CD4-positive, alpha-beta T cell treated with Interleukin-6 at 100 ng/mL for 8 hours (primary cell): ENCODE results near the gene RTP2.

ENCODE experiments used
- DNase-seq: peaks from one replicate; pipeline ENCODE4 v3.0.0-alpha.2; 2020; ENCODE audit warnings: mixed read lengths, low spot score

Gene RTP2

GRCh38 chr3:187738331-187739093, 36.2 kb upstream of the RTP2 start:
- DNase-seq: peak; percentile 66

GRCh38 chr3:187738071-187738330, 35.6 kb upstream of the RTP2 start:
- no peak for DNase-seq

- DNase-seq: peak; percentile 33
Observed at GRCh38 chr3:187737368-187738070, 35.2 kb upstream of the RTP2 start.

GRCh38 chr3:187737006-187737367, 34.6 kb upstream of the RTP2 start:
- DNase-seq: no peak

- no peak for DNase-seq
Observed at GRCh38 chr3:187736418-187736871, 34.1 kb upstream of the RTP2 start.

- DNase-seq: no peak
Observed at GRCh38 chr3:187735837-187736236, 33.5 kb upstream of the RTP2 start.

GRCh38 chr3:187735383-187735782, 33.0 kb upstream of the RTP2 start:
- no peak for DNase-seq

- no peak for DNase-seq
Observed at GRCh38 chr3:187734841-187735240, 32.5 kb upstream of the RTP2 start.

GRCh38 chr3:187733371-187733770, 31.0 kb upstream of the RTP2 start:
- DNase-seq: no peak

- no peak for DNase-seq
Observed at GRCh38 chr3:187729598-187729997, 27.2 kb upstream of the RTP2 start.

- no peak for DNase-seq
Observed at GRCh38 chr3:187728940-187729583, 26.7 kb upstream of the RTP2 start.

GRCh38 chr3:187728248-187728647, 25.9 kb upstream of the RTP2 start:
- DNase-seq: no peak

- DNase-seq: no peak
Observed at GRCh38 chr3:187726564-187726963, 24.2 kb upstream of the RTP2 start.

GRCh38 chr3:187725653-187726370, 23.5 kb upstream of the RTP2 start:
- no peak for DNase-seq

GRCh38 chr3:187725224-187725623, 22.9 kb upstream of the RTP2 start:
- DNase-seq: no peak

- no peak for DNase-seq
Observed at GRCh38 chr3:187722206-187722612, 19.9 kb upstream of the RTP2 start.

- no peak for DNase-seq
Observed at GRCh38 chr3:187721055-187721454, 18.7 kb upstream of the RTP2 start.

GRCh38 chr3:187720337-187720670, 17.9 kb upstream of the RTP2 start:
- no peak for DNase-seq

GRCh38 chr3:187719628-187720336, 17.4 kb upstream of the RTP2 start:
- DNase-seq: no peak

GRCh38 chr3:187718802-187719201, 16.4 kb upstream of the RTP2 start:
- DNase-seq: no peak

- no peak for DNase-seq
Observed at GRCh38 chr3:187717572-187717971, 15.2 kb upstream of the RTP2 start.

- peak; percentile 75 for DNase-seq
Observed at GRCh38 chr3:187714404-187714979, 12.1 kb upstream of the RTP2 start.
